ENCODE results near the gene JAKMIP2. TPM values are rescaled to one million over a fixed set of nuclear protein-coding genes. Genes with fewer than 3 reads are reported as not detected.

Gene JAKMIP2
- total RNA-seq, 1 experiment from 2014 or later: 10.9 TPM

GRCh38 chr5:147648597-147648996 lies 133.9 kb downstream of the JAKMIP2 start:
- CTCF ChIA-PET: no interaction called here

DNA sequence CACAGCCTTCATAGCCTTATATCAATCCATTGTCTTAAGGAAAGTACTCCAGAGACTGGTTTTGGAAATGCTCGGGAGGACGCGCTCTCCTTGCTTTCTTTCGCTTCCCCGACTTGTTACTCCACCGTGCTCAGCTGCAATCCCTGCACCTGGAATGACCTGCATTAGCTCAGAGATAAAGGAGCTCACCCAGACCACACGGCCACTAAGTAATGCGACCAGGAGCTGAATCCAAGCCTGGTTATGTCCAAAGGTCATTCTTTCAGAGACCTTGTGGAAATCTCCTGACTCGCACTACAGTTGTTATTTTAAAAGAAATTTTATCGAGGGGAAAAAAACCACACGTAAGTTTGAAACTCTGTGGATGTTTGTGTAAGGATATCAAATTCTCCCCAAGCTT lies 137.3 kb downstream of the JAKMIP2 start:
- ChIA-PET CTCF (interaction anchor here (1.6 kb wide), 1 partner anchor 17 kb away, joined by 5 read pairs; no protein-coding TSS in a partner anchor), POLR2A (no interaction called here)
- no peaks in the 10 kb centered on the region for H3K27me3 Mint-ChIP-seq (ENCODE audit: low read depth)
- H3K36me3 Mint-ChIP-seq: peaks cover 34% of the 10 kb centered on the region
- ATAC-seq (peak; percentile 36; the same call in 1 of the 2 replicates), DNase-seq (ENCODE audit: low spot score) (no peak)
- no peak overlapping the region for H3K4me3 Mint-ChIP-seq
- no peaks in the 10 kb centered on the region for H3K4me1 Mint-ChIP-seq
- H3K9me3 Mint-ChIP-seq: no peaks in the 10 kb centered on the region
- TF ChIP-seq ZNF317 (CRISPR knock-in tag; IDR thresholded peaks at IDR 0.05; ENCODE audit: borderline replicate concordance, low read depth): no peak
- TF ChIP-seq RORB (CRISPR knock-in tag; IDR thresholded peaks at IDR 0.05): no peak
- TF ChIP-seq ZNF671 (CRISPR knock-in tag; IDR thresholded peaks at IDR 0.05): no peak
- no peak for TF ChIP-seq NR2C2 (CRISPR knock-in tag; IDR thresholded peaks at IDR 0.05)
- TF ChIP-seq, protein P1, sequence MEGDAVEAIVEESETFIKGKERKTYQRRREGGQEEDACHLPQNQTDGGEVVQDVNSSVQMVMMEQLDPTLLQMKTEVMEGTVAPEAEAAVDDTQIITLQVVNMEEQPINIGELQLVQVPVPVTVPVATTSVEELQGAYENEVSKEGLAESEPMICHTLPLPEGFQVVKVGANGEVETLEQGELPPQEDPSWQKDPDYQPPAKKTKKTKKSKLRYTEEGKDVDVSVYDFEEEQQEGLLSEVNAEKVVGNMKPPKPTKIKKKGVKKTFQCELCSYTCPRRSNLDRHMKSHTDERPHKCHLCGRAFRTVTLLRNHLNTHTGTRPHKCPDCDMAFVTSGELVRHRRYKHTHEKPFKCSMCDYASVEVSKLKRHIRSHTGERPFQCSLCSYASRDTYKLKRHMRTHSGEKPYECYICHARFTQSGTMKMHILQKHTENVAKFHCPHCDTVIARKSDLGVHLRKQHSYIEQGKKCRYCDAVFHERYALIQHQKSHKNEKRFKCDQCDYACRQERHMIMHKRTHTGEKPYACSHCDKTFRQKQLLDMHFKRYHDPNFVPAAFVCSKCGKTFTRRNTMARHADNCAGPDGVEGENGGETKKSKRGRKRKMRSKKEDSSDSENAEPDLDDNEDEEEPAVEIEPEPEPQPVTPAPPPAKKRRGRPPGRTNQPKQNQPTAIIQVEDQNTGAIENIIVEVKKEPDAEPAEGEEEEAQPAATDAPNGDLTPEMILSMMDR (IDR thresholded peaks at IDR 0.05): no peak
- no peak for TF ChIP-seq NFE2L1 (CRISPR knock-in tag; IDR thresholded peaks at IDR 0.05)
- no peak for TF ChIP-seq ZSCAN18 (CRISPR knock-in tag; IDR thresholded peaks at IDR 0.05)
- TF ChIP-seq ERG (CRISPR knock-in tag; IDR thresholded peaks at IDR 0.05): no peak
- no peak for TF ChIP-seq FOXJ3 (CRISPR knock-in tag; IDR thresholded peaks at IDR 0.05; ENCODE audit: borderline replicate concordance)
- TF ChIP-seq, protein P2, sequence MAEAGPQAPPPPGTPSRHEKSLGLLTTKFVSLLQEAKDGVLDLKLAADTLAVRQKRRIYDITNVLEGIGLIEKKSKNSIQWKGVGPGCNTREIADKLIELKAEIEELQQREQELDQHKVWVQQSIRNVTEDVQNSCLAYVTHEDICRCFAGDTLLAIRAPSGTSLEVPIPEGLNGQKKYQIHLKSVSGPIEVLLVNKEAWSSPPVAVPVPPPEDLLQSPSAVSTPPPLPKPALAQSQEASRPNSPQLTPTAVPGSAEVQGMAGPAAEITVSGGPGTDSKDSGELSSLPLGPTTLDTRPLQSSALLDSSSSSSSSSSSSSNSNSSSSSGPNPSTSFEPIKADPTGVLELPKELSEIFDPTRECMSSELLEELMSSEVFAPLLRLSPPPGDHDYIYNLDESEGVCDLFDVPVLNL (CRISPR knock-in tag; IDR thresholded peaks at IDR 0.05; ENCODE audit: borderline replicate concordance, low read depth): no peak
- TF ChIP-seq ZNF281 (CRISPR knock-in tag; IDR thresholded peaks at IDR 0.05): no peak
- no peak for TF ChIP-seq ZNF396 (CRISPR knock-in tag; IDR thresholded peaks at IDR 0.05; ENCODE audit: borderline replicate concordance)
- TF ChIP-seq ZNF532 (CRISPR knock-in tag; IDR thresholded peaks at IDR 0.05; ENCODE audit: borderline replicate concordance): no peak
- TF ChIP-seq, protein P3, sequence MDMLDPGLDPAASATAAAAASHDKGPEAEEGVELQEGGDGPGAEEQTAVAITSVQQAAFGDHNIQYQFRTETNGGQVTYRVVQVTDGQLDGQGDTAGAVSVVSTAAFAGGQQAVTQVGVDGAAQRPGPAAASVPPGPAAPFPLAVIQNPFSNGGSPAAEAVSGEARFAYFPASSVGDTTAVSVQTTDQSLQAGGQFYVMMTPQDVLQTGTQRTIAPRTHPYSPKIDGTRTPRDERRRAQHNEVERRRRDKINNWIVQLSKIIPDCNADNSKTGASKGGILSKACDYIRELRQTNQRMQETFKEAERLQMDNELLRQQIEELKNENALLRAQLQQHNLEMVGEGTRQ (CRISPR knock-in tag; IDR thresholded peaks at IDR 0.05): no peak
- no peak for TF ChIP-seq CDX4 (CRISPR knock-in tag; IDR thresholded peaks at IDR 0.05; ENCODE audit: borderline replicate concordance)
- no peak for TF ChIP-seq ATF6 (CRISPR knock-in tag; IDR thresholded peaks at IDR 0.05)
- H3K27ac Mint-ChIP-seq: peak overlapping the region; percentile 87

More at GRCh38 chr5:147648597-147648996, 133.9 kb downstream of the JAKMIP2 start:
- Mint-ChIP-seq H3K36me3 (peaks cover 18% of the 10 kb centered on the region), H3K4me3 (no peak overlapping the region), H3K27ac (no peak overlapping the region), H3K27me3 (ENCODE audit: low read depth) (no peaks in the 10 kb centered on the region), H3K9me3 (no peaks in the 10 kb centered on the region), H3K4me1 (no peaks in the 10 kb centered on the region)
- no peak for TF ChIP-seq MYBL2 (CRISPR knock-in tag; IDR thresholded peaks at IDR 0.05)
- POLR2A ChIA-PET: no interaction called here
- no peak for ATAC-seq
- no peak for DNase-seq (ENCODE audit: low spot score)
